IMR-90 (cell line): ENCODE results near the gene CLCN6. TPM values are rescaled to one million over a fixed set of nuclear protein-coding genes. Genes with fewer than 3 reads are reported as not detected.

ENCODE experiments used
- ATAC-seq: fragments of 200-7000 bp; cut with Tn5 transposase; 2 replicates; pipeline ENCODE4 v1.9.1; 2020; ENCODE audit warnings: low read depth, mild to moderate bottlenecking, moderate library complexity
- BruUV-seq: library from RNA; stranded (reverse); fragments of 400-500 nt; replicated peaks from 2 replicates; lab custom pipeline; 2021; lab: Mats Ljungman, UMichigan
- CTCF ChIA-PET: fragments of 300-600 bp; formaldehyde crosslinking; extraction: SDS; loops from one replicate; lab custom pipeline; 2021; ENCODE audit warnings: antibody characterized with exemption; lab: Yijun Ruan, JAX
- POLR2A ChIA-PET: fragments of 300-600 bp; sonication (Branson Sonifier 250); formaldehyde crosslinking; loops from one replicate; lab custom pipeline; 2022; ENCODE audit warnings: antibody characterized with exemption; ENCODE audit not compliant: unreplicated experiment; lab: Charles Lee
- DNase-seq: peaks from one replicate; pipeline ENCODE4 v3.0.0; 2013
- H2AFZ ChIP-seq: replicated peaks from 2 replicates; pipeline ENCODE3; 2013; ENCODE audit warnings: low read length, mild to moderate bottlenecking; ENCODE audit not compliant: poor library complexity
- H2AK5ac ChIP-seq: 2 replicates; pipeline ENCODE4 v1.6.1; 2013; ENCODE audit warnings: low read depth, low read length, inconsistent platforms
- H2AK9ac ChIP-seq: replicated peaks from 2 replicates; pipeline ENCODE3; 2013; ENCODE audit warnings: mild to moderate bottlenecking, low read depth, low read length, moderate library complexity; ENCODE audit not compliant: poor library complexity
- H2BK120ac ChIP-seq: 2 replicates; pipeline ENCODE4 v1.6.1; 2013; ENCODE audit warnings: low read depth, low read length, inconsistent platforms
- H2BK15ac ChIP-seq: 3 replicates; pipeline ENCODE4 v1.6.1; 2013; ENCODE audit warnings: low read depth, low read length, inconsistent platforms
- H2BK20ac ChIP-seq: 2 replicates; pipeline ENCODE4 v1.6.1; 2013; ENCODE audit warnings: low read depth, mild to moderate bottlenecking, inconsistent platforms, low read length, moderate library complexity
- H2BK5ac ChIP-seq: 2 replicates; pipeline ENCODE4 v1.6.1; 2013; ENCODE audit warnings: mild to moderate bottlenecking, low read depth, low read length, inconsistent platforms; ENCODE audit not compliant: poor library complexity, severe bottlenecking
- H3K14ac ChIP-seq: replicated peaks from 2 replicates; pipeline ENCODE4 v1.6.1; 2013; ENCODE audit warnings: low read depth, low read length, inconsistent platforms
- H3K18ac ChIP-seq: 2 replicates; pipeline ENCODE4 v1.6.1; 2013; ENCODE audit warnings: low read depth, low read length, control low read depth
- H3K23ac ChIP-seq: 2 replicates; pipeline ENCODE4 v1.6.1; 2013; ENCODE audit warnings: low read depth, low read length, inconsistent platforms
- H3K27ac ChIP-seq: 2 replicates; pipeline ENCODE4 v1.5.1; 2013; ENCODE audit warnings: mild to moderate bottlenecking, control low read depth, low read length; ENCODE audit not compliant: insufficient read depth
- H3K27me3 ChIP-seq: 2 replicates; pipeline ENCODE4 v1.6.1; 2013; ENCODE audit warnings: low read length; ENCODE audit not compliant: control insufficient read depth, insufficient read depth
- H3K36me3 ChIP-seq: 2 replicates; pipeline ENCODE4 v1.6.1; 2013; ENCODE audit warnings: low read length, mixed read lengths; ENCODE audit not compliant: control insufficient read depth, insufficient read depth
- H3K4ac ChIP-seq: 2 replicates; pipeline ENCODE4 v1.6.1; 2013; ENCODE audit warnings: low read depth, low read length, inconsistent platforms
- H3K4me1 ChIP-seq: 2 replicates; pipeline ENCODE4 v1.6.1; 2013; ENCODE audit warnings: low read length, mixed read lengths; ENCODE audit not compliant: control insufficient read depth, insufficient read depth
- H3K4me2 ChIP-seq: 2 replicates; pipeline ENCODE4 v1.6.1; 2013; ENCODE audit warnings: low read depth, mild to moderate bottlenecking, control low read depth, low read length, moderate library complexity
- H3K4me3 ChIP-seq: 2 replicates; pipeline ENCODE4 v1.5.1; 2013; ENCODE audit warnings: low read depth, mild to moderate bottlenecking, control low read depth, low read length, moderate library complexity; ENCODE audit not compliant: insufficient read depth
- H3K56ac ChIP-seq: 2 replicates; pipeline ENCODE4 v1.6.1; 2013; ENCODE audit warnings: low read length, inconsistent platforms; ENCODE audit not compliant: insufficient read depth; ENCODE audit errors: extremely low read depth
- H3K79me1 ChIP-seq, 2 experiments: 2 replicates each; pipeline ENCODE4 v1.6.1; 2013; ENCODE audit warnings: low read length in 2 of 2, inconsistent platforms in 1 of 2, low read depth in 1 of 2
- H3K9ac ChIP-seq: 2 replicates; pipeline ENCODE4 v1.6.1; 2013; ENCODE audit warnings: low read depth, low read length, control low read depth
- H3K9me1 ChIP-seq: 2 replicates; pipeline ENCODE4 v1.6.1; 2013; ENCODE audit warnings: low read length, inconsistent platforms; ENCODE audit not compliant: insufficient read depth
- H3K9me3 ChIP-seq: 2 replicates; pipeline ENCODE4 v1.6.1; 2013; ENCODE audit warnings: low read length; ENCODE audit not compliant: control insufficient read depth, insufficient read depth
- H4K20me1 ChIP-seq: 2 replicates; pipeline ENCODE4 v1.6.1; 2013; ENCODE audit warnings: low read length, inconsistent platforms; ENCODE audit not compliant: insufficient read depth
- H4K5ac ChIP-seq: 2 replicates; pipeline ENCODE4 v1.6.1; 2013; ENCODE audit warnings: mild to moderate bottlenecking, low read depth, low read length, control low read depth
- H4K8ac ChIP-seq, 2 experiments: 2 replicates each; pipeline ENCODE4 v1.6.1; 2013; ENCODE audit warnings: low read depth in 2 of 2, low read length in 2 of 2, control low read depth in 1 of 2, inconsistent platforms in 1 of 2
- H4K91ac ChIP-seq: 2 replicates; pipeline ENCODE4 v1.6.1; 2013; ENCODE audit warnings: low read depth, low read length, inconsistent platforms; ENCODE audit not compliant: insufficient read depth
- RFX5 ChIP-seq: IDR thresholded peaks from 2 replicates; pipeline ENCODE4 v1.8.0; 2012; ENCODE audit warnings: low read depth, mild to moderate bottlenecking, low read length, moderate library complexity
- WGBS, 2 experiments: methylation state at CpG; one replicate each; pipeline versions ENCODE4 v1.1.5 to v1.1.7; 2013; ENCODE audit warnings: missing lambda C conversion rate in 2 of 2; ENCODE audit not compliant: insufficient read length in 1 of 2; ENCODE audit errors: extremely low coverage in 2 of 2; 5-methylcytosine and 5-hydroxymethylcytosine counted together
- dilution Hi-C: fragments of 300-500 bp; cut with HindIII; formaldehyde crosslinking; loops from one replicate; pipeline ENCODE4 v1.14.3; 2018; ENCODE audit warnings: low sequenced_read_pairs; ENCODE audit not compliant: unreplicated experiment
- in situ Hi-C: fragments of 300-500 bp; cut with MboI; formaldehyde crosslinking; loops from 3 replicates; pipeline ENCODE4 v1.14.3; 2019; ENCODE audit warnings: low sequenced_read_pairs, inconsistent platforms, mixed read lengths
- intact Hi-C: fragments of 100-400 bp; cut with micrococcal nuclease; formaldehyde crosslinking; loops from 2 replicates; pipeline ENCODE4 v1.10.0; 2022
- polyA plus RNA-seq, 3 experiments: library from polyadenylated mRNA; depleted of rRNA; stranded (reverse); fragments of >200 nt; gene quantifications; 2 replicates each; pipeline ENCODE4 v1.2.3, GENCODE V29; 2012; ENCODE audit warnings: low replicate concordance in 1 of 3
- total RNA-seq: library from RNA; depleted of rRNA; stranded (reverse); fragments of >200 nt; gene quantifications from 2 replicates; pipeline ENCODE4 v1.2.3, GENCODE V29; 2012
- TF ChIP-seq, protein P1 (sequence below): fragments of 150-350 bp; IDR thresholded peaks from 2 replicates; pipeline ENCODE4 v1.6.1; 2017; ENCODE audit warnings: mild to moderate bottlenecking, antibody characterized with exemption, low read length, low read depth

The CLCN6 gene
- total and polyA plus RNA-seq, 2 of the 4 experiments (the other 2 are of a cell fraction), result 4.1 to 10.6 TPM

DNA sequence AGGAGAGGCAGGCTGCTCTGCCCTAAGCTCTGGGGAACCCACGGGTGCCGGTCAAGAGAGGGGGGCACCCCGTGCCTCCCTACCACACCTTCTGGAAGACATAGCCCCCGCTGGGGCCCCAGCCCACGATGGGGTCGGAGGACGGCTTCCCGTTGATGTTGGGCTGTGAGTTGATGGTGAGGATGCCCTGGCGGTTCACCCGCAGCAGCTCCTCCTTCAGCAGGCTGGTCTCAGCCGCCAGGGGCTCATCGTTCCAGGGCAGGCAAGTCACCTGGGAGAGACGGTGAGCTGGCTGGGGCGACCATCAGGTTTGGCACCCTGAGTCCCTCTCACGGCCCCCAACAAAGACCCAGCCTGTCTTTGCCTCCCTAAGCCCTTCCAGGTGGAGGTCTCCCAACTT, 12.2 kb upstream of the CLCN6 start:
- peak overlapping the region; percentile 47 for H2AK9ac ChIP-seq
- peaks cover 26% of the 10 kb centered on the region for H3K9me1 ChIP-seq
- ChIA-PET CTCF (no interaction called here), POLR2A (no interaction called here)
- no peak for TF ChIP-seq RFX5
- TF ChIP-seq, protein P1, sequence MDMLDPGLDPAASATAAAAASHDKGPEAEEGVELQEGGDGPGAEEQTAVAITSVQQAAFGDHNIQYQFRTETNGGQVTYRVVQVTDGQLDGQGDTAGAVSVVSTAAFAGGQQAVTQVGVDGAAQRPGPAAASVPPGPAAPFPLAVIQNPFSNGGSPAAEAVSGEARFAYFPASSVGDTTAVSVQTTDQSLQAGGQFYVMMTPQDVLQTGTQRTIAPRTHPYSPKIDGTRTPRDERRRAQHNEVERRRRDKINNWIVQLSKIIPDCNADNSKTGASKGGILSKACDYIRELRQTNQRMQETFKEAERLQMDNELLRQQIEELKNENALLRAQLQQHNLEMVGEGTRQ, result no peak
- H3K18ac ChIP-seq, result no peak overlapping the region
- H3K4me2 ChIP-seq, result no peak overlapping the region
- H3K79me1 ChIP-seq, result peaks cover 0 to 13% of the 10 kb centered on the region in 2 experiments; a peak in 2 of 4 replicates
- no peaks in the 10 kb centered on the region for H3K27me3 ChIP-seq
- H2AK5ac ChIP-seq, result no peak overlapping the region
- WGBS, 2 experiments, result no CpG with 5 or more reads among the region's 15 CpGs
- no peak for ATAC-seq
- peaks cover 30% of the 10 kb centered on the region for H3K4me1 ChIP-seq
- BruUV-seq, result no TSS peak
- no peaks in the 10 kb centered on the region for H4K20me1 ChIP-seq
- H2BK20ac ChIP-seq, result no peak overlapping the region
- H3K27ac ChIP-seq, result no peak overlapping the region
- no peak overlapping the region for H2BK120ac ChIP-seq
- H3K23ac ChIP-seq, result no peak overlapping the region
- H4K5ac ChIP-seq, result no peak overlapping the region
- peaks cover 50% of the 10 kb centered on the region for H3K36me3 ChIP-seq
- no peak overlapping the region for H3K56ac ChIP-seq
- DNase-seq, result no peak
- no peak overlapping the region for H4K8ac ChIP-seq
- H3K9me3 ChIP-seq, result no peaks in the 10 kb centered on the region
- no peak overlapping the region for H3K4me3 ChIP-seq
- H3K14ac ChIP-seq, result no peak overlapping the region
- dilution Hi-C loops (no loop called here), intact Hi-C loops (no loop called here), in situ Hi-C loops (no loop called here)
- no peak overlapping the region for H4K91ac ChIP-seq
- H2BK15ac ChIP-seq, result no peak overlapping the region
- no peak overlapping the region for H2BK5ac ChIP-seq
- no peak overlapping the region for H3K4ac ChIP-seq
- H3K9ac ChIP-seq, result no peak overlapping the region
- H2AFZ ChIP-seq, result peak overlapping the region; percentile 23
